GM21447 (cell line): ENCODE data around the gene CDKN3.
"Not testable (repeated sequence)": the region's sequence is repeated elsewhere in the genome, so short reads cannot be mapped to it uniquely, and the experiment has no call there.

Experiments
- ATAC-seq: cut with Tn5 transposase; IDR thresholded peaks from one replicate; pipeline ENCODE4 v1.9.1; 2021; ENCODE audit not compliant: unreplicated experiment

The CDKN3 gene

GRCh38 chr14:54453990-54454389 is 57.2 kb downstream of the CDKN3 start:
- ATAC-seq, result not testable (repeated sequence)

GRCh38 chr14:54455363-54455762 is 58.6 kb downstream of the CDKN3 start:
- no peak for ATAC-seq

GRCh38 chr14:54456820-54457608 is 60.2 kb downstream of the CDKN3 start:
- not testable (repeated sequence) for ATAC-seq

- no peak for ATAC-seq
These were observed 60.8 kb downstream of the CDKN3 start for GRCh38 chr14:54457609-54457996.

GRCh38 chr14:54458536-54458935 is 61.7 kb downstream of the CDKN3 start:
- not testable (repeated sequence) for ATAC-seq

- ATAC-seq, result no peak
These were observed 62.3 kb downstream of the CDKN3 start for GRCh38 chr14:54459106-54459505.

GRCh38 chr14:54462048-54462447 is 65.2 kb downstream of the CDKN3 start:
- ATAC-seq, result no peak

GRCh38 chr14:54465654-54466053 is 68.8 kb downstream of the CDKN3 start:
- no peak for ATAC-seq

- ATAC-seq, result no peak
These were observed 70.5 kb downstream of the CDKN3 start for GRCh38 chr14:54467280-54467679.
